Measurements from ENCODE around the gene TRIM41.
"Not testable (repeated sequence)": the region's sequence is repeated elsewhere in the genome, so short reads cannot be mapped to it uniquely, and the experiment has no call there.

Gene TRIM41

DNA sequence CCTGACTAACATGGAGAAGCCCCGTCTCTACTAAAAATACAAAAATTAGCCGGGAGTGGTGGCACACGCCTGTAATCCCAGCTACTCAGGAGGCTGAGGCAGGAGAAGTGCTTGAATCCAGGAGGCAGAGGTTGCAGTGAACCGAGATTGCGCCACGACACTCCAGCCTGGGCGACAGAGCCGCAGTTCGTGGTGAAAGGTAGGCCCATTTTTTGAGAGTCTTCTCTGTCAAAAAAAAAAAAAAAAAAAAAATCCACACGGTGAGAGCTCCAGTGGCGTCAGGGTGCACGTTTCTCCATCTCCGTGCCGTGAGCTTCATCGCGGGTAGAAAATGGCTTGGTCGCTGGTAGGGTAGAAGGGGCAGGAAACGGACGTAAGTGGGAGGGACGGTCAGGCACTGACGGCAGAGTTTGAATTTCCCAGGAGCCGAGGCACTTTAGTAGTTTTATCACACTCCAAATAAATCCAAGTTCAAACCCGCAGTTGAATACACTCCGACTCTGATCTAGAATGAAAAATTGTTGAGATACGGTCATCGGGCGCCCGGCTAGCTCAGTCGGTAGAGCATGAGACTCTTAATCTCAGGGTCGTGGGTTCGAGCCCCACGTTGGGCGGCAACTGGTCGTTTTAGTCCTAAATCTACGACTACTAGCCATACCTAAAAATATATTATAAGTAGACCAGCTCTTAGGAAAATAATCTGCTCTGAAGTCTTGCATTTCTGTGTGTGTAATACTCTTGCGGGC, 15.7 kb upstream of the TRIM41 start:
- peak overlapping the region; percentile 82 for H3K4me3 ChIP-seq
- no peak for TF ChIP-seq CTCF (IDR thresholded peaks at IDR 0.05)
- peak overlapping the region; percentile 72 to 92 for H3K27ac ChIP-seq
- no peak for DNase-seq (ENCODE audit: low spot score)

DNA sequence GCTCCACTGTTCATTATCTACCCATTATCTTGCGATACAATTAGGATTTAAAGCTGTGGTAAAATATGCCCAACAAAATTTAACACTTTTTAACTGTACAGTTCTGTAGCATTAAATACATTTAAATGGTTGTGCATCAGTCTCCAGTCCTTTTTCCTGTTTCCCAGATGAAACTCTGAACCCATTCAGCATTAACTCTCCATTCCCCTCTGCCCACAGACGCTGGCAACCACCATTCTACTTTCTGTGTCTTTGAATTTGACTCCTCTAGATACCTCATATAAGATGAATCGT, 15.2 kb upstream of the TRIM41 start:
- Histone ChIP-seq H3K27ac (peak overlapping the region in 1 of 2 donors; percentile 72), H3K4me3 (no peak overlapping the region)
- no peak for DNase-seq (ENCODE audit: low spot score)
- no peak for TF ChIP-seq CTCF (IDR thresholded peaks at IDR 0.05)

DNA sequence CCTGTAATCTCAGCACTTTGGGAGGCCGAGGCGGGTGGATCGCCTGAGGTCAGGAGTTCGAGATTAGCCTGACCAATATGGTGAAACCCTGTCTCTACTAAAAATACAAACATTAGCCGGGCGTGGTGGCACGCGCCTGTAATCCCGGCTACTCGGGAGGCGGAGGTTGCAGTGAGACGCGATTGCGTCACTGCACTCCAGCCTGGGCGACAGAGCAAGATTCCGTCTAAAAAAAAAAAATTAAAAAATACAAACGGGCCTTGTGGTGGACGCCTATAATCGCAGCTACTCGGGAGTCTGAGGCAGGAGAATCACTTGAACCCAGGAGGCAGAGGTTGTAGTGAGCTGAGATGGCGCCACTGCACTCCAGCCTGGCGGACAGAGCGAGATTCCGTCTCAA, 14.1 kb upstream of the TRIM41 start:
- not testable (repeated sequence) for DNase-seq (ENCODE audit: low spot score); H3K27ac ChIP-seq; H3K4me3 ChIP-seq

DNA sequence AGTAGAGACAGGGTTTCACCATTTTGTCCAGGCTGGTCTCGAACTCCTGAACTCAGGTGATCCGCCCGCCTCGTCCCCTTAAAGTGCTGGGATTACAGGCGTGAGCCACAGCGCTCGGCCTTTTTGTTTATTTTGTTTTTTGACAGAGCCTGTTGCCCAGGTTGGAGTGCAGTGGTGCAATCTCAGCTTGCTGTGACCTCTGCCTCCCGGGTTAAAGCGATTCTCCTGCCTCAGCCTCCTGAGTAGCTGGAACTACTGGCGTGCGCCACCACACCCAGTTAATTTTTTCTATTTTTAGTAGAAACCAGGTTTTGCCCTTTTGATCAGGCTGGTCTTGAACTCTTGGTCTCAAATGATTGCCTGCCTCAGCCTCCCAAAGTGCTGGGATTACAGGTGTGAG, 12.9 kb upstream of the TRIM41 start:
- not testable (repeated sequence) for H3K4me3 ChIP-seq; DNase-seq (ENCODE audit: low spot score); H3K27ac ChIP-seq

GRCh38 chr5:181210698-181211097, 12.4 kb upstream of the TRIM41 start:
- DNase-seq (ENCODE audit: low spot score); H3K4me3 ChIP-seq; H3K27ac ChIP-seq: not testable (repeated sequence)

DNA sequence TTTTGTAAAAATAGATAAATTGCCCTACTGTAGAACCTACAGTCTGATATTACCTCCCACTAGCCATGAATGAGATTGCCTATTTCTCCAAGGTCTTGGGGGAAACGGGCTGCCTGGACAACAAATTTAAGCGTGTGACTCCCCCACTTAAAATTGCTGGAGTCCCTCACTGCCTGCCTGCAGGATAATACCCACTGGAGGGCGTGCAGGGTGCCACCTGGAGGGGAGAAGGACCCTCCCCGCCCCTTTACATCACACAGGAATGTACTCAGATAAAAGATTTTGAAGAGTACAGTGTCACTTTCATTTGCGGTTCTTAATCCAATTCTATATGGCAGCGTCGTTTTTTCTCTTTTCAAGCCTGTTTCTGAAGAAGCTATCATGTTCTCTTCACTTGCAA, 11.9 kb upstream of the TRIM41 start:
- no peak for TF ChIP-seq CTCF (IDR thresholded peaks at IDR 0.05)
- no peak for DNase-seq (ENCODE audit: low spot score)
- no peak overlapping the region for H3K27ac ChIP-seq
- no peak overlapping the region for H3K4me3 ChIP-seq

- no peak for TF ChIP-seq CTCF (IDR thresholded peaks at IDR 0.05)
- no peak for DNase-seq (ENCODE audit: low spot score)
- Histone ChIP-seq H3K4me3 (no peak overlapping the region), H3K27ac (no peak overlapping the region)
These were observed 11.0 kb upstream of the TRIM41 start for GRCh38 chr5:181212080-181212479.

- no peak for TF ChIP-seq CTCF (IDR thresholded peaks at IDR 0.05)
- H3K4me3 ChIP-seq = no peak overlapping the region
- DNase-seq (ENCODE audit: low spot score) = no peak
- H3K27ac ChIP-seq = no peak overlapping the region
These were observed 10.1 kb upstream of the TRIM41 start for GRCh38 chr5:181212934-181213333.

GRCh38 chr5:181214249-181214648, 8.8 kb upstream of the TRIM41 start:
- H3K27ac ChIP-seq; DNase-seq (ENCODE audit: low spot score); H3K4me3 ChIP-seq: not testable (repeated sequence)

Data from coronary artery (tissue), 2 donors.